Uterus (tissue), 4 donors: ENCODE results near the gene TBX21. TPM values are rescaled to one million over a fixed set of nuclear protein-coding genes. Genes with fewer than 3 reads are reported as not detected.
A peak's percentile ranks its signal among the peaks of the same experiment; 100 is the strongest.

Source experiments
- DNase-seq, 2 donors: peaks; one replicate each; pipeline ENCODE4 v3.0.0-alpha.2; 2019 to 2020
- H3K27ac ChIP-seq, 2 donors: fragments of 200-600 bp; sonication (generic); 1 replicate in 1 of 2; 2 replicates in 1 of 2; pipeline ENCODE4 v1.5.1; 2016 to 2018
- H3K27me3 ChIP-seq, 2 donors: fragments of 200-600 bp; sonication (generic); one replicate each; pipeline ENCODE4 v1.5.1; 2018 to 2019; ENCODE audit warnings: control low read depth in 1 of 2
- H3K36me3 ChIP-seq, 2 donors: fragments of 200-600 bp; sonication (generic); one replicate each; pipeline ENCODE4 v1.5.1; 2019; ENCODE audit warnings: control low read depth in 1 of 2
- H3K4me1 ChIP-seq, 2 donors: fragments of 200-600 bp; sonication (generic); one replicate each; pipeline ENCODE4 v1.5.1; 2018 to 2019; ENCODE audit warnings: control low read depth in 1 of 2
- H3K4me3 ChIP-seq, 2 donors: fragments of 200-600 bp; sonication (generic); 1 replicate in 1 of 2; 2 replicates in 1 of 2; pipeline ENCODE4 v1.5.1; 2018 to 2019; ENCODE audit warnings: mild to moderate bottlenecking in 1 of 2
- H3K9me3 ChIP-seq, 2 donors: fragments of 200-600 bp; sonication (generic); one replicate each; pipeline ENCODE4 v1.5.1; 2019; ENCODE audit warnings: control low read depth in 1 of 2
- CTCF ChIP-seq, 4 experiments: fragments of 200-600 bp in 2 of 4; fragments of 450-650 bp in 2 of 4; sonication (generic) in 2 of 4; IDR thresholded peaks; one replicate each; pipeline ENCODE4 v1.5.1; 2016 to 2019; ENCODE audit warnings: antibody characterized with exemption in 4 of 4, mild to moderate bottlenecking in 2 of 4, moderate library complexity in 1 of 4
- POLR2A ChIP-seq, 2 donors: fragments of 450-650 bp; IDR thresholded peaks; one replicate each; pipeline ENCODE4 v1.6.1; 2016; ENCODE audit warnings: antibody characterized with exemption in 2 of 2, mild to moderate bottlenecking in 1 of 2, moderate library complexity in 1 of 2
- intact Hi-C: fragments of 100-400 bp; cut with DNase I; formaldehyde crosslinking; loops from one replicate; pipeline ENCODE4 v1.15.1; 2023; ENCODE audit warnings: low total_unique reads
- total RNA-seq, 4 donors: library from RNA; depleted of rRNA in 3 of 4; stranded (reverse); fragments of >200 nt in 3 of 4; gene quantifications; one replicate each; pipeline versions ENCODE4 v1.1.0 to v1.2.4, GENCODE V29; 2014 to 2023
- donor health status: DM: yes; HTN: yes; CAD: no.

Gene TBX21
- total RNA-seq, 4 donors from 2014 or later = 0.49 to 0.51 TPM; not detected in 2

DNA sequence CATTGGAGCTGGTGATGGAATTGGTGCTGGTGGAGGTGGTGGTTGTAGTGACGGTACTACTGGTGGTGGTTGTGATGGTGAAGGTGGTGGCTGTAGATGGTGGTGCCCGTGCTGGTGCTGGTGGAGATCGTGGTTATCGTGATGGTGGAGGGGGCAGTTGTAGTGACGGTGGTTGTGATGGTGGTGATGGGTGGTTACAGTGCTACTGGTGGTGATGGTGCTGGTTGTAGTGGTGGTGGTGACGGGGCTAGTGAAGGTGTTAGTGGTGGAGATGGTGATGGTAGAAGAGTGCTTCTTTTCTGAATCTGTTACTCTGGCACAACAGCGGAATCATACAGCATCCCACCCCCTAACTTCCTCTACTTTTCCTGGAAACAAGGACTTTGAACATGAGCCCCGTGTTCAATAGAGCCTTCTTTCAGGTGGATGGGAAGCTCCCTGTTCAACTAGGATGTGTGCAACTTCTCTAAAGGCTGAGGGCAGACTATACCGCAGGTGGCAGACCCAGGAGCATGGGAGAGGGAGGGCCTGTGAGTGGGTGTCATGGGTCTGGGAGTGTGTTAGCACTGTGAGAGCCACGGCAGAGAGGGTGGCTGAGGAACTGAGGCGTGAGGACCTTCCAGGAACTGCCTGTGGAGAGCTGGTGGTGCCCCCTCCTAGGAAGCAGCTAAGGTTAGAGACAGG lies 8.2 kb downstream of the TBX21 start:
- intact Hi-C loops = no loop called here

GRCh38 chr17:47741793-47742145 lies 8.7 kb downstream of the TBX21 start:
- Histone ChIP-seq H3K36me3 (no peaks in the 10 kb centered on the region), H3K4me3 (no peak overlapping the region), H3K27me3 (peaks cover 0 to 4% of the 10 kb centered on the region in 2 donors), H3K9me3 (no peaks in the 10 kb centered on the region), H3K27ac (no peak overlapping the region), H3K4me1 (no peaks in the 10 kb centered on the region)
- intact Hi-C loops = no loop called here
- TF ChIP-seq POLR2A (IDR thresholded peaks at IDR 0.05) (no peak), CTCF (IDR thresholded peaks at IDR 0.05) (no peak)
- DNase-seq = no peak

More for the DNA sequence above, 8.2 kb downstream of the TBX21 start:
- Histone ChIP-seq H3K27ac (no peak overlapping the region), H3K36me3 (no peaks in the 10 kb centered on the region), H3K27me3 (peaks cover 0 to 4% of the 10 kb centered on the region in 2 donors), H3K4me1 (no peaks in the 10 kb centered on the region), H3K4me3 (no peak overlapping the region), H3K9me3 (no peaks in the 10 kb centered on the region)
- TF ChIP-seq POLR2A (IDR thresholded peaks at IDR 0.05) (no peak), CTCF (IDR thresholded peaks at IDR 0.05) (no peak)
- DNase-seq = no peak

DNA sequence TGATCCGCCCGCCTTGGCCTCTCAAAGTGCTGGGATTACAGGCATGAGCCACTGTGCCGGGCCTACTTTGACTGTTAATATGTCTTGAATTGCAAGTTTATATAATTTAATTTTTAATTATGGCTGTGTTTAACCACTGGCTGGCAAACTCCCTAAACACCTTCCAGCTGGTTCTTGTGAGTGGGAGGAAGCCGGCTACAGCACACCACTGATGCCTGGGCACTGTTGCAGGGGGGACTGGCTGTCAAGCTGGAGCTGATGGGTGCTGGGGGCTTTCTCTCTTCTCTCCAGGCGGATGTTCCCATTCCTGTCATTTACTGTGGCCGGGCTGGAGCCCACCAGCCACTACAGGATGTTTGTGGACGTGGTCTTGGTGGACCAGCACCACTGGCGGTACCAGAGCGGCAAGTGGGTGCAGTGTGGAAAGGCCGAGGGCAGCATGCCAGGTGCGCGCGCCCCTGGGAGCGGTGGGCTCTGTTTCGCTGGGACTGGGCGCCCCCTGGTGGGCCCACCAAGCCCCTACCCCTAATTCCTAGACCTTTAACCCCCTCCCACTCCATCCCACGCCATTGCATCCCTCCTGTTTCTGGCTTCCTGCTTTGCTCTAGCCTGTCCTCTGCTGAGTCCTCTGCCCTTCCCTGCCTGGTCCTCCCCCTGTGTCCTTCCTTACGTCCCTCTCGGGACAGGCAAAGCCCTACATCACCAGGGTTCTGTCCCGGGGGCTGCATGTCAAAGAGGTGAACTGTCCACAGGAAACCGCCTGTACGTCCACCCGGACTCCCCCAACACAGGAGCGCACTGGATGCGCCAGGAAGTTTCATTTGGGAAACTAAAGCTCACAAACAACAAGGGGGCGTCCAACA lies 9.5 kb downstream of the TBX21 start:
- TF ChIP-seq POLR2A (IDR thresholded peaks at IDR 0.05) (no peak), CTCF (IDR thresholded peaks at IDR 0.05) (peak in 1 of 4 experiments; percentile 11)
- Histone ChIP-seq H3K4me1 (no peaks in the 10 kb centered on the region), H3K27me3 (peaks cover 0 to 4% of the 10 kb centered on the region in 2 donors), H3K9me3 (no peaks in the 10 kb centered on the region), H3K4me3 (no peak overlapping the region), H3K36me3 (no peaks in the 10 kb centered on the region), H3K27ac (no peak overlapping the region)
- intact Hi-C loops = no loop called here
- DNase-seq = no peak

- peaks cover 0 to 4% of the 10 kb centered on the region in 2 donors for H3K27me3 ChIP-seq
- H3K9me3 ChIP-seq = no peaks in the 10 kb centered on the region
- no peak overlapping the region for H3K4me3 ChIP-seq
- no peak for TF ChIP-seq POLR2A (IDR thresholded peaks at IDR 0.05)
- no peak for TF ChIP-seq CTCF (IDR thresholded peaks at IDR 0.05)
- DNase-seq = no peak
- no peaks in the 10 kb centered on the region for H3K4me1 ChIP-seq
- H3K27ac ChIP-seq = no peak overlapping the region
- intact Hi-C loops = no loop called here
- no peaks in the 10 kb centered on the region for H3K36me3 ChIP-seq
Measured at GRCh38 chr17:47744168-47745036, 11.4 kb downstream of the TBX21 start.
